DMS 273 (cell line): Measurements from ENCODE around the gene GDPD3.
"Not testable (repeated sequence)": the region's sequence is repeated elsewhere in the genome, so short reads cannot be mapped to it uniquely, and the experiment has no call there.

Experiments
- DNase-seq: peaks from one replicate; lab custom pipeline; 2025; ENCODE audit not compliant: unreplicated experiment; lab: John Stamatoyannopoulos, UW

GDPD3 gene

DNA sequence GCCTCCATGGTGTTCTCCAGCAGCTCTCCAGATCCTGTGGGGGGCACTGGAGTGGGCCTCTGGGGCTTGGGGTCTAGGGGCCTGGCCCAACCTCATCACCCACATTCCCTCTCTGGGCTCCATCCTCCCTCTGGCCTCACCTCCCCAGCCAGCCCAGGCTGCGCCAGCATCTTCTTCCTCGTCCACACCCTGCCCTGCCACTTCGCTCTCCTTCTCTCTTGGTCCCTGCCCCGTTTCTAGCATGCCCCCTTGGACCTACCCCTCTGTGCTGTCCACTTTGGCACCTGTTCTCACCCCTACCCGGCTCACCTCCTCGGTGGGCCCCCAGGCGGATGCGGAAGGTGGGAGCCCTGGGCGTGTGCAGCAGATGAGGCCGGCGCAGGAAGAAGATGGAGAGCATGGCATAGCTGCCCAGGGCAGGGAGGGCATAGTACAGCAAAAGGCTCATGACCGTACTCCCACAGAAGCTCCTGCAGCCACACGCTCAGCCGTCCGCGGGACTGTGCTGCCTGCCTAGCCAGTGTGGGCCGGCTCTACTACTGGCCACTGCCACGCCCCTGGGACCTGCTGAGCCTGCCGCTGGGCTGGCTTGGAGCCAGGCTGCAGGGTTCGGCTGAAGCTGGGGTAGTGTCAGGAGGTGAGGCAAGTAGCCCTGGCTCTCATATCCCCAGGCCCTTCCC is at the start of gene GDPD3:
Gene GDPD3, minus strand, starts transcription at position 507 of the 680 bp plus-strand sequence. Its CDS starts 59 bp downstream, at position 448.
- DNase-seq: no peak

- no peak for DNase-seq
Measured at GRCh38 chr16:30157214-30157613, 43.9 kb upstream of the GDPD3 start.

DNA sequence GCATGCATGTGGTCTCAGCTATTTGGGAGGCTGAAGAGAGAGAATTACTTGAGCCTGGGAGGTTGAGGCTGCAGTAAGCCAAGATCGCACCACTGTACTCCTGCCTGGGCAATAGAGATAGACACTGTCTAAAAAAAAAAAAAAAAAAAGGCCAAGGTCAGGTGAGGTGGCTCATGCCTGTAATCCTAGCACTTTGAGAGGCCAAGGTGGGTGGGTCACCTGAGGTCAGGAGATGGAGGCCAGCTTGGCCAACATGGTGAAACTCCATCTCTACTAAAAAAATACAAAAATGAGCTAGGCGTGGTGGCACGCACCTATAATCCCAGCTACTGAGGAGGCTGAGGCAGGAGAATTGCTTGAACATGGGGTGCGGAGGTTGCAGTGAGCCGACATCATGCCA is 41.9 kb upstream of the GDPD3 start:
- no peak for DNase-seq

DNA sequence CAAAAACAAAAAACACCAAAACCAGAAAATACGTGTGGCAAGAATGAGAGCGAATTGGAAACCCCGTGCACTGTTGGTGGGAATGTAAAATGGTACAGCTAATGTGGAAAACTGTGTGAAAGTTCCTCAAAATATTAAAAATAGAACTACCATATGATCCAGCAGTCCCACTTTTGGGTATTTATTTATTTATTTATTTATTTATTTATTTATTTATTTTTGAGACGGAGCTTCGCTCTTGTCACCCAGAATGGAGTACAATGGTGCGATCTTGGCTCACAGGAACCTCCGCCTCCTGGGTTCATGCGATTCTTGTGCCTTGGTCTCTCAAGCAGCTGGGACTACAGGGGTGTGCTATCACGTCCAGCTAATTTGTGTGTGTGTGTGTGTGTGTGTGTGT is 39.2 kb upstream of the GDPD3 start:
- no peak for DNase-seq

- DNase-seq: no peak
Measured at GRCh38 chr16:30151091-30151490, 37.8 kb upstream of the GDPD3 start.

GRCh38 chr16:30149250-30149930 is 36.1 kb upstream of the GDPD3 start:
- DNase-seq: no peak

DNA sequence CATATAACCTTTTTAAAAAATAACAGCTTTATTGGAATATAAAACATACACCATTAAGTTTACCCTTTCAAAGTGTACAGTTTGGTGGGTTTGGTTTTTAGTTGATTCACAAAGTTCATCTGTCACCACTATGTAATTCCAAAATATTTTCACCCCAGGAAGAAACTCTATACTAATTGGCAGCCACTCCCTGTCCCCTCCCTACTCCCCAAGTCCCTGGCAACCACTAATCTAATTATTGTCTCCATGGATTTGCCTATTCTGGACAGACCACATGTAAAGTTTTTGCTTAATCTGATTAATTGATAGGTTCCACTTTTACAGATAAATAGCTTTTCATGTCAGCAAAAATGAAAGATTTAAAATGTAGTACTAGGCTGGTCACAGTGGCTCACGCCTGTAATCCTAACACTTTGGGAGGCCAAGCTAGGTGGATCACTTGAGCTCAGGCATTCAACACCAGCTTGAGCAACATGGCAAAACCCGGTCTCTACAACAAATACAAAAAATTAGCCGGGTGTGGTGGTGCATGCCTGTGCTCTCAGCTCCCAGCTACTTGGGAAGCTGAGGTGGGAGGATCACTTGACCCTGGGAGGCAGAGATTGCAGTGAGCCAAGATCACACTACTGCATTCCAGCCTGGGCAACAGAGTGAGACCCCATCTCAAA is 34.6 kb upstream of the GDPD3 start:
- DNase-seq: no peak

DNA sequence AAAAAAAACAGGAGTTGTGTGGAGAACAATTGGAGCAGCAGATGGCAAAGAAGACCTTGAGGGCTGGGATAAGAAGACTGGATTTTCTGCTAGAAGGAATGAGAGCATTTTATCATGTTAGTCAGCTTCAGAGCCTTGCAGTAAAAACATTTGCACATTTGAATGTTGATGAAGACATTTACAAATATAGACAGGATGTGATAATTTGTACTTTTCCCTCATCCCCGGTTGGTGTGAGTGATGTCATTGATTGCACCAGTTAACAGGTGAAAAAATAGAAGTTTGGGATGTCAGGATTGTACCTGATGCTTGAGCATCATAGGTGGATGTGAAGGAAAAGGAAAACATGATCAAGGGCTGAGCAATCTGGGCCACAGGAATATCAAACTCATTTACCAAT is 32.3 kb upstream of the GDPD3 start:
- DNase-seq: no peak

GRCh38 chr16:30144917-30145316 is 31.6 kb upstream of the GDPD3 start:
- DNase-seq: no peak

DNA sequence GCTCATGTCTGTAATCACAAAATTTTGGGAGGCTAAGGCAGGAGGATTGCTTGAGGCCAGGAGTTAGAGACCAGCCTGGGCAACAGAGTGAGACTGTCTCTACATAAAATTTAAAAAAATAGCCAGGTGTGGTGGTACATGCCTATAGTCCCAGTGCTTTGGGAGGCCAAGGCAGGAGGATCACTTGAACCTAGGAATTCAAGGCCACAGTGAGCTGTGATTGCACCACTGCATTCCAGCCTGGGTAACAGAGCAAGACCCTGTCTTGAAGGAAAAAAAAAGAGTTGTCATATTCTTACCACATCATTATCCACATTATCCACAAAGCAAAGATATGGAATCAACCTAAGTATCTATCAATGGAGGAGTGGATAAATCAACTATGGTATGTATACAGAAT is 30.7 kb upstream of the GDPD3 start:
- no peak for DNase-seq

- DNase-seq: no peak
Measured at GRCh38 chr16:30143347-30143702, 30.0 kb upstream of the GDPD3 start.

- DNase-seq: no peak
Measured at GRCh38 chr16:30142672-30143346, 29.5 kb upstream of the GDPD3 start.

GRCh38 chr16:30141750-30142149 is 28.4 kb upstream of the GDPD3 start:
- no peak for DNase-seq

DNA sequence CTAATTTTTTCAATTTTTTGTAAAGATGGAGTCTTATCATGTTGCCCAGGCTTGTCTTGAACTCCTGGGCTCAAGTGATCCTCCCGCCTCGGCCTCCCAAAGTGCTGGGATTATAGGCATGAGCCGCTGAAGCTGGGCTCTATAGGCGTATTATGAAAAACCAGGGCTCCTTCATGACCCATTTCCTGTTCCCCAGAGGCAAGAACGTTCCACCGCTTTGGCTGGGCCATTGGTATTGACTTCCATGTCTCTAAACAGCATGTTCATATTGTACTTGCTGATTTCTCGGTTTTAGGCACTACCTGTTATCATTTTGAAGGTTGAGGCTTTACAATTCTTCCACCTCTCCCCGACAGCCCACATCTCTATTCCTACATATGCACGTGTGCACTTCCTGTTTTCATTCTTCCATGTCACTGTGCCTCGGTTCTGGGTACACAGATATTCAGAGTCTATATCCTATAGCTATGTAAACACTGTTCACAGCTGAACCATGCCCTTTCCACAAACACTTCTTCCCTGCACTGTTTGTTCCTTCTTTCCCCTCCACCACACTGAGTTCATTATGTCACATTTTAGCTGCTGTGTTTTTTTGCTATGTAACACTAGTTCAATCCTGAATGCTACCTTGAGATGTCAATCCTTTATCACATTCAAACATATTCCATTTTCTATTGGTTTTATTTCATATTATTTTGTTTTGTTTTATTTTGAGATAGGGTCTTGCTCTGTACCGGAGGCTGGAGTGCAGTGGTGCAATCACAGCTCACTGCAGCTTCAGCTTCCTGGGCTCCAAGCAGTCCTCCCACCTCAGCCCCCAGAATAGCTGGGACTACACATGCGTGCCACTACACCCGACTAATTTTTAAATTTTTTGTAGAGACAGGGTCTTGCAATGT is 26.5 kb upstream of the GDPD3 start:
- DNase-seq: no peak

- no peak for DNase-seq
Measured at GRCh38 chr16:30137897-30138296, 24.6 kb upstream of the GDPD3 start.

- no peak for DNase-seq
Measured at GRCh38 chr16:30136971-30137605, 23.8 kb upstream of the GDPD3 start.

GRCh38 chr16:30132591-30132990 is 19.3 kb upstream of the GDPD3 start:
- no peak for DNase-seq

GRCh38 chr16:30131869-30132475 is 18.6 kb upstream of the GDPD3 start:
- DNase-seq: peak; percentile 79

GRCh38 chr16:30127993-30128392 is 14.7 kb upstream of the GDPD3 start:
- DNase-seq: no peak

GRCh38 chr16:30125690-30126089 is 12.4 kb upstream of the GDPD3 start:
- DNase-seq: not testable (repeated sequence)
